ENCODE data around the gene NUTM2F. TPM values are rescaled to one million over a fixed set of nuclear protein-coding genes. Genes with fewer than 3 reads are reported as not detected.

Gene NUTM2F
- total and polyA plus RNA-seq, 8 donors = not detected

- TF ChIP-seq POLR2A (IDR thresholded peaks at IDR 0.05) = no peak
- no peak for TF ChIP-seq EP300 (IDR thresholded peaks at IDR 0.05)
- TF ChIP-seq CTCF (IDR thresholded peaks at IDR 0.05) = no peak
- TF ChIP-seq POLR2AphosphoS5 (IDR thresholded peaks at IDR 0.05) = no peak
- intact Hi-C loops (cut with DNase I; ENCODE audit: low total_unique reads) = no loop called here
- no peak for DNase-seq
- H3K4me3 ChIP-seq = no peak overlapping the region
- H3K27ac ChIP-seq = no peak overlapping the region
- H3K9me3 ChIP-seq = no peaks in the 10 kb centered on the region
- peaks cover 0 to 13% (median 11%) of the 10 kb centered on the region in 4 donors for H3K36me3 ChIP-seq
- H3K4me1 ChIP-seq = peaks cover 0 to 31% (median 8%) of the 10 kb centered on the region in 4 donors
- H3K27me3 ChIP-seq = no peaks in the 10 kb centered on the region
Measured at GRCh38 chr9:94303321-94303720, 25.1 kb downstream of the NUTM2F start.

GRCh38 chr9:94302426-94302825, 26.0 kb downstream of the NUTM2F start:
- no peak for DNase-seq
- H3K4me3 ChIP-seq = no peak overlapping the region
- no peaks in the 10 kb centered on the region for H3K27me3 ChIP-seq
- H3K4me1 ChIP-seq = peaks cover 0 to 38% (median 10%) of the 10 kb centered on the region in 4 donors
- WGBS, 5 donors = 88 to 95% (median 92%) methylated on average over 4 of the region's 4 CpGs
- no peak for TF ChIP-seq POLR2A (IDR thresholded peaks at IDR 0.05)
- TF ChIP-seq POLR2AphosphoS5 (IDR thresholded peaks at IDR 0.05) = no peak
- no peak for TF ChIP-seq EP300 (IDR thresholded peaks at IDR 0.05)
- TF ChIP-seq CTCF (IDR thresholded peaks at IDR 0.05) = no peak
- no peak overlapping the region for H3K27ac ChIP-seq
- H3K9me3 ChIP-seq = no peaks in the 10 kb centered on the region
- peaks cover 0 to 17% (median 11%) of the 10 kb centered on the region in 4 donors for H3K36me3 ChIP-seq
- intact Hi-C loops (cut with DNase I; ENCODE audit: low total_unique reads) = no loop called here

GRCh38 chr9:94301583-94301982, 26.9 kb downstream of the NUTM2F start:
- DNase-seq = no peak
- Histone ChIP-seq H3K27me3 (no peaks in the 10 kb centered on the region), H3K4me1 (peaks cover 0 to 38% (median 10%) of the 10 kb centered on the region in 4 donors), H3K36me3 (peaks cover 0 to 17% (median 11%) of the 10 kb centered on the region in 4 donors), H3K4me3 (no peak overlapping the region), H3K9me3 (no peaks in the 10 kb centered on the region), H3K27ac (no peak overlapping the region)
- 88 to 95% (median 88%) methylated on average over 5 of the region's 5 CpGs for WGBS, 5 donors
- TF ChIP-seq POLR2A (IDR thresholded peaks at IDR 0.05) = no peak
- no peak for TF ChIP-seq CTCF (IDR thresholded peaks at IDR 0.05)
- TF ChIP-seq EP300 (IDR thresholded peaks at IDR 0.05) = no peak
- TF ChIP-seq POLR2AphosphoS5 (IDR thresholded peaks at IDR 0.05) = no peak
- intact Hi-C loops (cut with DNase I; ENCODE audit: low total_unique reads) = no loop called here

GRCh38 chr9:94300470-94301301, 27.8 kb downstream of the NUTM2F start:
- H3K4me3 ChIP-seq = no peak overlapping the region
- peaks cover 0 to 38% (median 10%) of the 10 kb centered on the region in 4 donors for H3K4me1 ChIP-seq
- intact Hi-C loops (cut with DNase I; ENCODE audit: low total_unique reads) = no loop called here
- no peak overlapping the region for H3K27ac ChIP-seq
- no peaks in the 10 kb centered on the region for H3K9me3 ChIP-seq
- peak in 1 of 2 donors; percentile 30 for DNase-seq
- H3K36me3 ChIP-seq = peaks cover 0 to 17% (median 13%) of the 10 kb centered on the region in 4 donors
- TF ChIP-seq EP300 (IDR thresholded peaks at IDR 0.05) (no peak), POLR2A (IDR thresholded peaks at IDR 0.05) (no peak)
- WGBS, 5 donors = 87 to 95% (median 93%) methylated on average over 18 to 20 of the region's 20 CpGs
- H3K27me3 ChIP-seq = no peaks in the 10 kb centered on the region
